Measurements from ENCODE around the gene MED27. TPM values are rescaled to one million over a fixed set of nuclear protein-coding genes. Genes with fewer than 3 reads are reported as not detected.

MED27 gene
- total and polyA plus RNA-seq, 2 of the 8 experiments (the other 6 are each of a cell fraction or from before 2014, with no cell fraction given): 29.9 to 56.5 TPM

- H3K27ac ChIP-seq (ENCODE audit: low read depth, low read length): no peak overlapping the region
- DNase-seq (ENCODE audit: low read depth in 1 of 2, low spot score in 2 of 2): no peak
- H3K79me1 ChIP-seq (ENCODE audit: low read depth, low read length): peaks cover 6% of the 10 kb centered on the region
- no peak overlapping the region for H3K56ac ChIP-seq (replicated peaks; ENCODE audit: insufficient read length, low read depth, low read length)
- H3K4me1 ChIP-seq (replicated peaks in 1 of 4; ENCODE audit: control insufficient read depth in 3 of 4, insufficient read depth in 4 of 4, low read length in 3 of 4): peaks cover 0 to 15% (median 9%) of the 10 kb centered on the region in 4 experiments; a peak in 6 of 7 replicates
- no peak overlapping the region for H2AK5ac ChIP-seq (ENCODE audit: low read depth, low read length)
- H2BK15ac ChIP-seq (ENCODE audit: low read length): no peak overlapping the region
- no peak overlapping the region for H3K9ac ChIP-seq (replicated peaks in 1 of 4; ENCODE audit: extremely low read depth in 1 of 4, low read depth in 3 of 4, low read length in 3 of 4)
- peaks cover 4 to 10% of the 10 kb centered on the region in 2 experiments for H4K20me1 ChIP-seq (replicated peaks in 1 of 2; ENCODE audit: control insufficient read depth in 1 of 2, insufficient read depth in 2 of 2, low read length in 2 of 2)
- no peak overlapping the region for H2AFZ ChIP-seq (ENCODE audit: low read length)
- no peak overlapping the region for H3K4me2 ChIP-seq (ENCODE audit: insufficient read depth in 1 of 2, low read depth in 2 of 2, low read length in 2 of 2)
- WGBS, 2 experiments (ENCODE audit: extremely low coverage in 1 of 2, insufficient coverage in 1 of 2, insufficient read length in 1 of 2, insufficient replicate concordance in 2 of 2, low coverage in 1 of 2, low lambda C conversion rate in 2 of 2, missing lambda C conversion rate in 1 of 2): 80% methylated on average over 5 of the region's 5 CpGs; no CpG with 5 or more reads in 1 of the 2 experiments
- no peaks in the 10 kb centered on the region for H3K23me2 ChIP-seq (ENCODE audit: low read depth, low read length)
- no peak overlapping the region for H4K91ac ChIP-seq (replicated peaks; ENCODE audit: insufficient read length, low read length)
- H4K8ac ChIP-seq (ENCODE audit: extremely low read depth, insufficient read depth, low read length): no peak overlapping the region
- H2BK12ac ChIP-seq (ENCODE audit: low read depth, low read length): no peak overlapping the region
- CTCF ChIA-PET (ENCODE audit: partially characterized antibody): interaction anchor here (0.6 to 2.0 kb wide), 4 partner anchors 13 to 199 kb away, joined by 4 to 7 read pairs (median 5); no protein-coding TSS in a partner anchor
- no peak overlapping the region for H2BK5ac ChIP-seq (ENCODE audit: low read depth, low read length)
- no peak overlapping the region for H3K4me3 ChIP-seq (ENCODE audit: extremely low read depth in 1 of 4, insufficient read depth in 2 of 4, low read depth in 3 of 4, low read length in 4 of 4)
- H3K14ac ChIP-seq (ENCODE audit: insufficient read length): no peak overlapping the region
- H3K18ac ChIP-seq (ENCODE audit: extremely low read depth, low read length): no peak overlapping the region
- no peaks in the 10 kb centered on the region for H3K36me3 ChIP-seq (ENCODE audit: control insufficient read depth in 2 of 4, insufficient read depth in 4 of 4, low read length in 3 of 4)
- H3K27me3 ChIP-seq (replicated peaks in 1 of 4; ENCODE audit: control insufficient read depth in 3 of 4, extremely low read depth in 1 of 4, insufficient read depth in 3 of 4, low read length in 3 of 4): no peaks in the 10 kb centered on the region; a peak in 1 of 7 replicates
- no peaks in the 10 kb centered on the region for H3K9me3 ChIP-seq (ENCODE audit: insufficient read depth in 2 of 2, low read depth in 1 of 2, low read length in 1 of 2)
- H2BK120ac ChIP-seq (replicated peaks; ENCODE audit: low read depth, low read length): no peak overlapping the region
- H2BK20ac ChIP-seq (ENCODE audit: low read length): no peak overlapping the region
- H3K4ac ChIP-seq (replicated peaks; ENCODE audit: insufficient read length, low read depth, low read length): no peak overlapping the region
- no peak for FAIRE-seq
- H3K79me2 ChIP-seq (ENCODE audit: control insufficient read depth in 1 of 2, insufficient read depth in 2 of 2, low read length in 2 of 2): peaks cover 0 to 31% of the 10 kb centered on the region in 2 experiments; a peak in 3 of 4 replicates
- H3K23ac ChIP-seq (ENCODE audit: insufficient read length): no peak overlapping the region
- no peak overlapping the region for H4K5ac ChIP-seq (ENCODE audit: insufficient read length, low read depth, low read length)
- POLR2A ChIA-PET (ENCODE audit: partially characterized antibody): interaction anchor here (0.9 kb wide), 1 partner anchor 37 kb away, joined by 3 read pairs; no protein-coding TSS in a partner anchor
- no peak for TF ChIP-seq CBX8 (IDR thresholded peaks at IDR 0.05; ENCODE audit: borderline replicate concordance, low read depth, low read length)
- no peak for TF ChIP-seq CHD1 (IDR thresholded peaks at IDR 0.05; ENCODE audit: low read depth, low read length)
- no peak for TF ChIP-seq BRCA1 (IDR thresholded peaks at IDR 0.05; ENCODE audit: low read depth, low read length)
- no peak for TF ChIP-seq EZH2 (IDR thresholded peaks at IDR 0.05; ENCODE audit: low read depth, low read length, severe bottlenecking)
- no peak for TF ChIP-seq HDAC6 (IDR thresholded peaks at IDR 0.05; ENCODE audit: low read depth, low read length)
- no peak for TF ChIP-seq CEBPB (IDR thresholded peaks at IDR 0.05; ENCODE audit: low read depth, low read length)
- TF ChIP-seq SUZ12 (IDR thresholded peaks at IDR 0.05; ENCODE audit: low read length): no peak
- no peak for TF ChIP-seq NRF1 (IDR thresholded peaks at IDR 0.05; ENCODE audit: low read depth, low read length)
- TF ChIP-seq PHF8 (conservative IDR thresholded peaks at IDR 0.05; ENCODE audit: low read depth, low read length): no peak
- no peak for TF ChIP-seq CBX5 (IDR thresholded peaks at IDR 0.05; ENCODE audit: low read depth, low read length)
- no peak for TF ChIP-seq ZNF274 (IDR thresholded peaks at IDR 0.05; ENCODE audit: borderline replicate concordance, extremely low read depth, low read length)
- no peak for TF ChIP-seq HDAC2 (IDR thresholded peaks at IDR 0.05; ENCODE audit: borderline replicate concordance in 1 of 2, low read depth in 2 of 2, low read length in 2 of 2)
- no peak for TF ChIP-seq YY1 (IDR thresholded peaks at IDR 0.05; ENCODE audit: low read depth, low read length)
Observed at GRCh38 chr9:132023419-132024180, 56.1 kb downstream of the MED27 start.
